ENCODE results near the gene FAM107A. TPM values are rescaled to one million over a fixed set of nuclear protein-coding genes. Genes with fewer than 3 reads are reported as not detected.

Gene FAM107A
- total and polyA plus RNA-seq, 11 donors: 24.6 to 144 (median 47.9) TPM

DNA sequence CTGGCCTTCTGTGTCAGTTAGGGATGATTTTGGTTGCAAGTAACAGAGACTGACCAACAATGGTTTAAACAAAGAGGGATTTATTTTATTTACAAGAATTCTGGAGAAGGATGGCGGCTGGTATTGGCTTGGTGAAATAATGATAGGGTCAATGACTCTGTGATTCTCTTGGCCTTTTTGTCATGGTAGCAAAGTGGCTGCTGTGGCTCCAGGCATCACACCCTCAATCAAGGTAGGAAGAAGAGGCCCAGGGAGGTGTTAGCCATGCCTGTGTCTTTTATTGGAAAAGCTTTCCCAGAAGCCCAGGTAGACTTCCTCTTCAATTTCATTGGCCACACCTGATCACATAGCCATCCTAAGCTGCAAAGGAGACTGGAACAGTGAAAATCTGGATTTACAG lies 13.1 kb downstream of the FAM107A start:
- WGBS, 4 donors: 97 to 100% (median 99%) methylated on average over 1 of the region's 1 CpG
- no peaks in the 10 kb centered on the region for H3K27me3 ChIP-seq
- peaks cover 0 to 17% (median 4%) of the 10 kb centered on the region in 12 donors for H3K4me1 ChIP-seq
- TF ChIP-seq, protein P1, sequence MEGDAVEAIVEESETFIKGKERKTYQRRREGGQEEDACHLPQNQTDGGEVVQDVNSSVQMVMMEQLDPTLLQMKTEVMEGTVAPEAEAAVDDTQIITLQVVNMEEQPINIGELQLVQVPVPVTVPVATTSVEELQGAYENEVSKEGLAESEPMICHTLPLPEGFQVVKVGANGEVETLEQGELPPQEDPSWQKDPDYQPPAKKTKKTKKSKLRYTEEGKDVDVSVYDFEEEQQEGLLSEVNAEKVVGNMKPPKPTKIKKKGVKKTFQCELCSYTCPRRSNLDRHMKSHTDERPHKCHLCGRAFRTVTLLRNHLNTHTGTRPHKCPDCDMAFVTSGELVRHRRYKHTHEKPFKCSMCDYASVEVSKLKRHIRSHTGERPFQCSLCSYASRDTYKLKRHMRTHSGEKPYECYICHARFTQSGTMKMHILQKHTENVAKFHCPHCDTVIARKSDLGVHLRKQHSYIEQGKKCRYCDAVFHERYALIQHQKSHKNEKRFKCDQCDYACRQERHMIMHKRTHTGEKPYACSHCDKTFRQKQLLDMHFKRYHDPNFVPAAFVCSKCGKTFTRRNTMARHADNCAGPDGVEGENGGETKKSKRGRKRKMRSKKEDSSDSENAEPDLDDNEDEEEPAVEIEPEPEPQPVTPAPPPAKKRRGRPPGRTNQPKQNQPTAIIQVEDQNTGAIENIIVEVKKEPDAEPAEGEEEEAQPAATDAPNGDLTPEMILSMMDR (IDR thresholded peaks at IDR 0.05): no peak
- TF ChIP-seq POLR2A (IDR thresholded peaks at IDR 0.05): no peak
- ATAC-seq (no peak), DNase-seq (no peak)
- peak overlapping the region in 4 of 12 donors; percentile 9 to 57 (median 46) for H3K27ac ChIP-seq
- intact Hi-C loops (cut with DNase I): no loop called here
- H3K36me3 ChIP-seq: peaks cover 0 to 52% (median 32%) of the 10 kb centered on the region in 9 donors
- peaks cover 0 to 3% (median 0%) of the 10 kb centered on the region in 12 donors for H3K9me3 ChIP-seq
- no peak overlapping the region for H3K4me3 ChIP-seq

DNA sequence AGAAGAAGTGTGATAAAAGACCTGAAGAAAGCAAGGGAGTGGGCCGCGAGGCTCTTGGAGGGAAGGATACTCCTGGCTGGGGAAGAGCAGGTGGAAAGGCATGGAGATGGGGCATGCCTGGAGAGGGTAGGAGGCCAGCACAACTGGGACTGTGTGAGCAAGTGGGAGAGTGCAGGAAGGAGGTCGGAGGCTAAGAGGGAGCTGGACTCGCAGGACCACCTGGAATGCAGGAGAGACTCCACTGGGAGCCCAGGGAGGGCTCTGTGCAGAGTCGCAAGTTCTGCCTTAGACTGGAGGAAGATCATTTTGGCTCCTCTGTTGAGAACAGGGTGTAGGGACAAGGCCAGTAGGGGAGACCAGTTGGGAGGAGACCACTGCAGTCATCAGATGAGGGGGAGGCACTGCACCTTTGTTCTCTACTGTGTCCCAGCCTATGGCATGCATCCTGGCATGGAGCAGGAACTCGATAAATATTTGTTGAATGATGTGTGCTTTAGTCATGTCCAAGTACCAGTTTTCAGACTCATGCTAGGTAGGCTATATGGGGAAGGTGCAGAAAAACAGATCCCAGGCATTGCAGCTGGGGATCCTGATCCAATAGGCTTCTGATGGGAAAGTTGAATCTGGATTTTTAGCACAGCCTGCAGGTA lies 13.7 kb downstream of the FAM107A start:
- TF ChIP-seq, protein P1 (IDR thresholded peaks at IDR 0.05): no peak
- no peak for TF ChIP-seq POLR2A (IDR thresholded peaks at IDR 0.05)
- DNase-seq: no peak
- 80 to 93% (median 90%) methylated on average over 6 of the region's 6 CpGs for WGBS, 4 donors

DNA sequence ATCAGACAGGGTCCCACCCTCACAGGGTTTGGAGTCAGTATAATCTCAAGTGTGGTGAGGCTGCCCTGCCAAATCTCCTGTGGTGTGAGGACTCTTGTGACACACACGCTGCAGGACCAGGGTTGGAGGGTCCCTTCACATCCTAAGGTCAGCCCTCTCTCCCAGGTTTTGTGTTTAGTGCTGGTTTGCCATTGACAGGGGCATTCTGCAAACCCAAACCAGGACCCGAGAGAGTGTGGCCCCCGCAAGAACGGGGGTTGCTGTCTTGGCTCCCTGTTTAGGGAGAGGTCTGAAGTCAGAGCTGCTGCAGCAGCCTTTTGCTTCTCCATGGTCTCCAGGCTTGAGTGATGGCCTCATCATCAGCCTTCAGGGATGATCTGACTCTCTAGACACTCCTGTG lies 14.7 kb downstream of the FAM107A start:
- intact Hi-C loops (cut with DNase I): no loop called here
- ATAC-seq (no peak), DNase-seq (no peak)
- WGBS, 4 donors: 77 to 100% (median 88%) methylated on average over 3 to 4 of the region's 4 CpGs
- no peak overlapping the region for H3K27ac ChIP-seq
- peaks cover 0 to 12% (median 0%) of the 10 kb centered on the region in 12 donors for H3K4me1 ChIP-seq
- H3K4me3 ChIP-seq: no peak overlapping the region
- H3K27me3 ChIP-seq: no peaks in the 10 kb centered on the region
- no peak for TF ChIP-seq POLR2A (IDR thresholded peaks at IDR 0.05)
- TF ChIP-seq, protein P1 (IDR thresholded peaks at IDR 0.05): no peak
- peaks cover 0 to 50% (median 30%) of the 10 kb centered on the region in 9 donors for H3K36me3 ChIP-seq
- peaks cover 0 to 3% (median 0%) of the 10 kb centered on the region in 12 donors for H3K9me3 ChIP-seq

More for the DNA sequence above, 13.7 kb downstream of the FAM107A start:
- Histone ChIP-seq H3K36me3 (peaks cover 0 to 52% (median 32%) of the 10 kb centered on the region in 9 donors), H3K9me3 (peaks cover 0 to 3% (median 0%) of the 10 kb centered on the region in 12 donors), H3K4me3 (no peak overlapping the region), H3K4me1 (peaks cover 0 to 12% (median 0%) of the 10 kb centered on the region in 12 donors), H3K27me3 (no peaks in the 10 kb centered on the region), H3K27ac (no peak overlapping the region)
- intact Hi-C loops (cut with DNase I): no loop called here
- no peak for ATAC-seq

DNA sequence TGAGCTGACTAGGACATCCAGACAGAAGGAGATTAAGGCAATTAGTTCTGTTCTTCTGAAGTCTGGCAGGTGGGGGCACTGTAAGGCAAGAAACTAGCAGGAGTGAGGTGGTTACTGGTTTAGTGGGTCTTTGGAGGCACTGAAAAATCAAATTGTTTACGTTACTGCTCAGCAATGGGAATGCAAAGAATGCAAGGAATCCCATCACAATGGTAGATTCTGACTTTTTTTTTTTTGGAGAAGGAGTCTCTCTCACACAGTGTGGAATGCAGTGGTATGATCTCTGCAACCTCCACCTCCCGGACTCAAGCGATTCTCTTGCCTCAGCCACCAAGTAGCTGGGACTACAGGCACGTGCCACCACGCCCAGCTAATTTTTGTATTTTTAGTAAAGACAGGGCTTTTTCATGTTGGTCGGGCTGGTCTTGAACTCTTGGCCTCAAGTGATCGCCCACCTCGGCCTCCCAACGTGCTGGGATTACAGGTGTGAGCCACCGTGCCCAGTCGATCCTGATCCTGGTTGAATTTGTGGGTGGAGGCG lies 16.4 kb downstream of the FAM107A start:
- Histone ChIP-seq H3K36me3 (peaks cover 0 to 33% (median 15%) of the 10 kb centered on the region in 9 donors), H3K4me3 (no peak overlapping the region), H3K27me3 (no peaks in the 10 kb centered on the region), H3K9me3 (peaks cover 0 to 3% (median 0%) of the 10 kb centered on the region in 12 donors), H3K27ac (no peak overlapping the region), H3K4me1 (peaks cover 0 to 12% (median 0%) of the 10 kb centered on the region in 12 donors)
- intact Hi-C loops (cut with DNase I): no loop called here
- 79 to 85% (median 80%) methylated on average over 12 of the region's 12 CpGs for WGBS, 4 donors
- TF ChIP-seq, protein P1 (IDR thresholded peaks at IDR 0.05): peak in 10 of 12 donors; percentile 7 to 41 (median 22)
- no peak for TF ChIP-seq POLR2A (IDR thresholded peaks at IDR 0.05)
- peak in 3 of 4 donors; percentile 38 to 44 (median 40) for ATAC-seq
- DNase-seq: no peak
